GM12873 (cell line): ENCODE results near the gene CDYL2.

Source experiments
- TF ChIP-seq, protein P1 (sequence below): IDR thresholded peaks from 2 replicates; pipeline ENCODE4 v1.5.1; 2012; ENCODE audit warnings: low read depth, mild to moderate bottlenecking, moderate library complexity, low read length, control low read depth; ENCODE audit not compliant: insufficient read depth; ENCODE audit errors: missing control alignments

CDYL2 gene

DNA sequence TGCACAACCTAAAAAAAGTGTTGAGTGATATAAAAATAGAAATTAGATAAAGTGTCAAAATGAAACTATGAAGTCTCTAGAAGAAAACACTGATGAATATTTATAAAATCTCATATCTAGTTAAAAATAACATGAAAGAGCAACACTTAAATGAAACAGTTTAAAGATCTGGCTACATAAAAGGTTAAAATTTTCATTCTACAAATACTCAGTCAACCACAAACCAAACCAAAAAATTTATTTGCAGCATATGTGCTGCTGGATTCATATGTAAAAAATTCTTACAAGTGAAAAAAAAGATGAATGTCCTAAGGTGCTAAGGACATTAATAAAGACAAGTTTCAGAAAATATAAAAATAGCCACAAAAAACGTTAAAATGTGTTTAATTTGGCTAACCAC, 22.6 kb upstream of the CDYL2 start:
- TF ChIP-seq, protein P1, sequence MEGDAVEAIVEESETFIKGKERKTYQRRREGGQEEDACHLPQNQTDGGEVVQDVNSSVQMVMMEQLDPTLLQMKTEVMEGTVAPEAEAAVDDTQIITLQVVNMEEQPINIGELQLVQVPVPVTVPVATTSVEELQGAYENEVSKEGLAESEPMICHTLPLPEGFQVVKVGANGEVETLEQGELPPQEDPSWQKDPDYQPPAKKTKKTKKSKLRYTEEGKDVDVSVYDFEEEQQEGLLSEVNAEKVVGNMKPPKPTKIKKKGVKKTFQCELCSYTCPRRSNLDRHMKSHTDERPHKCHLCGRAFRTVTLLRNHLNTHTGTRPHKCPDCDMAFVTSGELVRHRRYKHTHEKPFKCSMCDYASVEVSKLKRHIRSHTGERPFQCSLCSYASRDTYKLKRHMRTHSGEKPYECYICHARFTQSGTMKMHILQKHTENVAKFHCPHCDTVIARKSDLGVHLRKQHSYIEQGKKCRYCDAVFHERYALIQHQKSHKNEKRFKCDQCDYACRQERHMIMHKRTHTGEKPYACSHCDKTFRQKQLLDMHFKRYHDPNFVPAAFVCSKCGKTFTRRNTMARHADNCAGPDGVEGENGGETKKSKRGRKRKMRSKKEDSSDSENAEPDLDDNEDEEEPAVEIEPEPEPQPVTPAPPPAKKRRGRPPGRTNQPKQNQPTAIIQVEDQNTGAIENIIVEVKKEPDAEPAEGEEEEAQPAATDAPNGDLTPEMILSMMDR: no peak

DNA sequence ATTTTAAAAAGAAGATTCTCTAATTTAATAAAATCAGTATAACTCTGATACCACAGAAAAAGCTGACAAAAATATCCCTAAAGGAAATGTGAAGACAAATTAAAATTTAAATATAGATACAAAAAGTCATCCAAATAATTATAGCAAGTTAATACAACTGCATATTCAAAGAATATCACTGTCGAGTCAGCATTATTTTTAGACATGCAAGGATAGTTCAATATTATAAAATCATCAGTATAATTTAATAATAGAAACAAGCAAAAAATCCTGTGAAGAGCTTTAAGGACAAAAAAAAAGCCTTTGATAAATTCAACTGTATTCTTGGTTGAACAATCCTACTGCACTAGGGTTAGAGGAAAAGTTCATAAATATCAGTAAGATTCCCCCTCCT, 21.0 kb upstream of the CDYL2 start:
- TF ChIP-seq, protein P1: no peak

DNA sequence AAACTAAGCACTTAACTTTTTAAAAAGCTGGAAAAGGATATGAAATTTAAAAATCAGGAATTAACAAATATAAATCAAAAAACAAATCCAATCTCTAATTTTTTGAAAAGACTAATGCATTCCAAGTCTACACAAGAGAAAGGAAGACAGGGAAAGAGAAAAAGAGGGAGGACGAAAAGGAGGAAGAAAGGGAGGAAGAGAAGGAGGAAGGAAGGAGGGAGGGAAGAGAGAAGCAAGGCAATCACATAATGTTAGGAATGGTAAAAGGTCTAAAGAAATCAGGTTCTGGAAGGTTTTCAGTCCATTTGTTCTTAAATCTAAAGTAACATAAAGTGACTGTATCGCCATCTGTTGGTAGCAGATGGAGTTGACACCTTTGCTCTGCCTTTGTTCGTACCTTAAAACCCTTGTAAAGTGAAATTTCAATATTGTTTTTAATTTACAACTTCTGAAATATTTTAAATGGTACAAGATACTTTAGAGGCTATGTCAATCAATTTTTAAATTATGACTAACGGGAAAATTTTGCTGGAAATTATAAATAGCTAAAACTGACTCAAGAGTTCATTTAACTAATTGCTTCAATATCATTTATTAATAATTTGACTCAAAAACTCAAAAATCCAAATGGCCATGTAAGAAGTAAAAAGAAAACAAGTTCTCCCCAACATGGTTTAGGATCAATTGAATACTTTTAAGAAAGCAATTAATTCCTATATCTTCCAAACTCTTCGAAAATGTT, 20.4 kb upstream of the CDYL2 start:
- TF ChIP-seq, protein P1: peak; percentile 78

DNA sequence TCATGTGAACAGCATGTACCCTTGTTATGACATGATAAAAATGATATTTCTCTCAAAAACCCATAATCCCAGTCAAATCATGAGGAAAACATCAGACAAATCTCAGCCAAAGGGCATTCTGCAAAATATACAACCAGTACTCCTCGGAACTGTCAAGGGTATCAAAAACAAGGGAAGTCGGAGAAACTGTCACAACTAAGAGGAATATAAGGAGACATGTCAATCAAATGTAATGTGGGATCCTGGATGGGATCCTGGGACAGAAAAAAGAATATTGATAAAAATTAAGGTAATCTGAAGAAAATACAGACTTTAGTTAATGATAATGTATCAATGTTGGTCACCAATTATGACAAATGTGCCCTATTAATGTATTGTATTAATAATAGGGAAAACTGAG, 15.6 kb upstream of the CDYL2 start:
- TF ChIP-seq, protein P1: no peak

DNA sequence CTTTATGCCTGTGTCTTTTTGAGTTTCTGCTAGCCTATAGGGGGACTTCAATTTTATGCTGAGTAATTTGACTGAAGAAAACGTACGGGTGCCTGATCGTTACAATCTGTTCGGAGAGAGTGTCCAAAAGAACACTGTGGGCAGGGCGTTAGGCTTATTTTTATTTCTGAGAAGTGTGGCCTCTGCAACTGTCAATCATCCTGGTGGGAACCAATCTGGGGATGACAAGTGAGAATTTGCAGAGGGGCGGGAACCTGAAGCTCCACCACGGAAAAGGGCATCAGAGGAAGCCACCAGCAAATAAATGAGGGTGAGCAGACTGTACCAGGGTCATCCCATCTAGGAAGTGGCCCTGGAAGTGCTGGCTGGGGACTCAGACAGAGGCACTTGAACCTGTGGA, 12.0 kb upstream of the CDYL2 start:
- TF ChIP-seq, protein P1: no peak

DNA sequence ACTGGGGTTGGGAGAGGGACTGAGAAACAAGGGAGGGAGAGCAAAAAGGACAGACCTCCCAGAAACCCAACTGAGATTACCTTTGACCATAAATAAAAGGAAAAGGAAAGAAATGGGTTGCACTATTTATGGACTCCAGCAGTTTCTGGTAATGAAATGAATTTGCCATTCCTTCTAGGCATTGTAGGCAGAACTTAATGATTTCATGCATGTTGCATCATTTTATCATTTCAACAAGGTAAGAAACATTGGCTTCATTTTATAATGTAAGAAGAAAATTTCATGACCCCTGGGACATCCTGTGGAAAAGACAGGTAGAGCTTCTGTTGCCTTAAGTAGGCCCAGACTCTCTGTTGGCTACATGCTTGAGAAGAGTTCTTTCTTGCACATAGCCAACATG, 8.2 kb upstream of the CDYL2 start:
- TF ChIP-seq, protein P1: no peak

DNA sequence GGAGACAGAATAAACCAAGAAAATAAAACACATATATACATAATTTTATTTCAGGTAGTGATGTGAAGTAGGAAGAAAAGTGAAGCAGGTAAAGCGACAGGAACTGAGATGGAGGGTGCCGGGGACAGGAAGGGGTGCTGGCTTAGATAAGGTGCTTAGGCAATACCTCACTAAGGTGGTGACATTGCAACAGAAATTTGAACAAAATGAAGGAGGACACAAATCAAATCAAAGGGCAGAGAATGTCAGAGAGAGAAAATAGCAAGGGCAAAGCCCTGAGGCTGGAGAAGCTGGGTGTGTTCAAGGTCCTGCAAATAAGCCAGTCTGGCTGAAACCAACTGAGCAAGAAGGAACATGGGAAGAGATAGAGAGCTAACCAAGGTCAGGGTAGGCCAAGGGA, 5.0 kb upstream of the CDYL2 start:
- TF ChIP-seq, protein P1: no peak
